ENCODE results near the gene EXOC4. TPM values are rescaled to one million over a fixed set of nuclear protein-coding genes. Genes with fewer than 3 reads are reported as not detected.

Gene EXOC4
- polyA plus RNA-seq, 3 donors: 68.1 to 75.1 (median 70.9) TPM

GRCh38 chr7:133839121-133839520 lies 586.2 kb downstream of the EXOC4 start:
- no peak for DNase-seq (ENCODE audit: extremely low read depth in 1 of 11, low read depth in 9 of 11, low spot score in 4 of 11)

- no peak for DNase-seq (ENCODE audit: extremely low read depth in 1 of 11, low read depth in 9 of 11, low spot score in 4 of 11)
Measured at GRCh38 chr7:133843341-133843740, 590.5 kb downstream of the EXOC4 start.

- no peak for DNase-seq (ENCODE audit: extremely low read depth in 1 of 11, low read depth in 9 of 11, low spot score in 4 of 11)
Measured at GRCh38 chr7:133845005-133845404, 592.1 kb downstream of the EXOC4 start.

- no peak for DNase-seq (ENCODE audit: extremely low read depth in 1 of 11, low read depth in 9 of 11, low spot score in 4 of 11)
Measured at GRCh38 chr7:133846203-133846945, 593.5 kb downstream of the EXOC4 start.

- DNase-seq (ENCODE audit: extremely low read depth in 1 of 11, low read depth in 9 of 11, low spot score in 4 of 11): no peak
Measured at GRCh38 chr7:133850497-133851280, 597.8 kb downstream of the EXOC4 start.

- DNase-seq (ENCODE audit: extremely low read depth in 1 of 11, low read depth in 9 of 11, low spot score in 4 of 11): no peak
Measured at GRCh38 chr7:133851411-133851810, 598.5 kb downstream of the EXOC4 start.

GRCh38 chr7:133853706-133854276 lies 600.9 kb downstream of the EXOC4 start:
- peak in 2 of 11 donors; percentile 21 to 31 for DNase-seq (ENCODE audit: extremely low read depth in 1 of 11, low read depth in 9 of 11, low spot score in 4 of 11)

GRCh38 chr7:133854739-133855138 lies 601.9 kb downstream of the EXOC4 start:
- DNase-seq (ENCODE audit: extremely low read depth in 1 of 11, low read depth in 9 of 11, low spot score in 4 of 11): peak in 3 of 11 donors; percentile 30 to 48 (median 40)

- DNase-seq (ENCODE audit: extremely low read depth in 1 of 11, low read depth in 9 of 11, low spot score in 4 of 11): no peak
Measured at GRCh38 chr7:133857376-133858119, 604.7 kb downstream of the EXOC4 start.

- no peak for DNase-seq (ENCODE audit: extremely low read depth in 1 of 11, low read depth in 9 of 11, low spot score in 4 of 11)
Measured at GRCh38 chr7:133858311-133858710, 605.4 kb downstream of the EXOC4 start.

GRCh38 chr7:133859231-133859630 lies 606.4 kb downstream of the EXOC4 start:
- no peak for DNase-seq (ENCODE audit: extremely low read depth in 1 of 11, low read depth in 9 of 11, low spot score in 4 of 11)

- no peak for DNase-seq (ENCODE audit: extremely low read depth in 1 of 11, low read depth in 9 of 11, low spot score in 4 of 11)
Measured at GRCh38 chr7:133859871-133860450, 607.1 kb downstream of the EXOC4 start.

- no peak for DNase-seq (ENCODE audit: extremely low read depth in 1 of 11, low read depth in 9 of 11, low spot score in 4 of 11)
Measured at GRCh38 chr7:133860628-133861335, 607.9 kb downstream of the EXOC4 start.

GRCh38 chr7:133861876-133862275 lies 609.0 kb downstream of the EXOC4 start:
- DNase-seq (ENCODE audit: extremely low read depth in 1 of 11, low read depth in 9 of 11, low spot score in 4 of 11): no peak

- DNase-seq (ENCODE audit: extremely low read depth in 1 of 11, low read depth in 9 of 11, low spot score in 4 of 11): no peak
Measured at GRCh38 chr7:133863362-133864061, 610.6 kb downstream of the EXOC4 start.

GRCh38 chr7:133869556-133869955 lies 616.7 kb downstream of the EXOC4 start:
- no peak for DNase-seq (ENCODE audit: extremely low read depth in 1 of 11, low read depth in 9 of 11, low spot score in 4 of 11)

GRCh38 chr7:133871757-133872156 lies 618.9 kb downstream of the EXOC4 start:
- DNase-seq (ENCODE audit: extremely low read depth in 1 of 11, low read depth in 9 of 11, low spot score in 4 of 11): no peak

- no peak for DNase-seq (ENCODE audit: extremely low read depth in 1 of 11, low read depth in 9 of 11, low spot score in 4 of 11)
Measured at GRCh38 chr7:133873187-133873586, 620.3 kb downstream of the EXOC4 start.

All from renal cortex interstitium (tissue), 11 donors.